ENCODE results near the gene CLEC5A. TPM values are rescaled to one million over a fixed set of nuclear protein-coding genes. Genes with fewer than 3 reads are reported as not detected.
"Not testable (repeated sequence)": the region's sequence is repeated elsewhere in the genome, so short reads cannot be mapped to it uniquely, and the experiment has no call there.

Gene CLEC5A
- total RNA-seq, 1 experiment from 2014 or later: not detected

GRCh38 chr7:141991140-141991539, 44.4 kb upstream of the CLEC5A start:
- BruUV-seq (replicated peaks): no TSS peak
- TF ChIP-seq CTCF (IDR thresholded peaks at IDR 0.05; ENCODE audit: unreplicated experiment): no peak

DNA sequence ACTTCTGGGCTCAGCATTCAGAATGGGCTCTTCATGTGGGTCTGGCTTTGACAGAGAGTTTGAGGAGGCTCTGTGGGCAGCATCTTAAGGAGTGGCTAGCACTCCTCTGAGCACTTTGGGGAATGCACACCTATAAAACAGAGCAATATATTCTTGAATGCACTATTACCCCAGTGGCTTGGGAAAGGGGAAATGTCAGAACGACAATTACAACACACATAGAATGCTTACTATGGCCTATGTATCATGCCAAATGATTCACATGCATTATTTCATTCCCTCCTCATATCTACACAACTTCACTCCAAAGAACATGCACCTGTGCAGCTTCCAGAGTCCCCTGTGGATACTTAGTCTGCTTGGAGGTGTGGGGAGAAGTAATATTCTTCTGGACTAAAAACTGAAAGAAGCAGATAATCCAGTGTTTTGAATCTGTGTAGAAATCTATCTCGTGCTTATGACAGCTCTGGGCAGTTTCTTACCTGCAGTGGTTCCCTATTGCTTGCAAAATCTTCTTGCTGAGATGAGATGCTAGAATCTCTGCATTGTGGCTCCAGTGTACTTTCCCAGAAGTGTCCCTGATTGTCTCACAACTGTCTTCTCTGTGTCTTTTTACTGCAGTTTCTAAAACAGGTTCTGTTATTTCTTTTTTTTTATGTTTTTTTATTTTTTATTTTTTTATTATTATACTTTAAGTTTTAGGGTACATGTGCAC, 43.4 kb upstream of the CLEC5A start:
- DNase-seq: no peak
- no TSS peak for BruUV-seq (replicated peaks)
- Mint-ChIP-seq H3K4me3 (ENCODE audit: low read depth, unreplicated experiment) (no peak overlapping the region), H3K27me3 (ENCODE audit: unreplicated experiment) (no peaks in the 10 kb centered on the region), H3K36me3 (ENCODE audit: insufficient read depth, unreplicated experiment) (peaks cover 5% of the 10 kb centered on the region), H3K9me3 (ENCODE audit: low read depth, unreplicated experiment) (no peaks in the 10 kb centered on the region), H3K27ac (ENCODE audit: unreplicated experiment) (no peak overlapping the region), H3K4me1 (ENCODE audit: low read depth, unreplicated experiment) (no peaks in the 10 kb centered on the region)
- CTCF ChIA-PET: no interaction called here
- TF ChIP-seq CTCF (IDR thresholded peaks at IDR 0.05; ENCODE audit: unreplicated experiment): no peak
- intact Hi-C loops (cut with micrococcal nuclease; ENCODE audit: unreplicated experiment): no loop called here

More at GRCh38 chr7:141991140-141991539, 44.4 kb upstream of the CLEC5A start:
- no peaks in the 10 kb centered on the region for H3K27me3 Mint-ChIP-seq (ENCODE audit: unreplicated experiment)
- DNase-seq: no peak
- H3K36me3 Mint-ChIP-seq (ENCODE audit: insufficient read depth, unreplicated experiment): no peaks in the 10 kb centered on the region
- intact Hi-C loops (cut with micrococcal nuclease; ENCODE audit: unreplicated experiment): no loop called here
- H3K4me3 Mint-ChIP-seq (ENCODE audit: low read depth, unreplicated experiment): no peak overlapping the region
- no peaks in the 10 kb centered on the region for H3K9me3 Mint-ChIP-seq (ENCODE audit: low read depth, unreplicated experiment)
- no peak overlapping the region for H3K27ac Mint-ChIP-seq (ENCODE audit: unreplicated experiment)
- H3K4me1 Mint-ChIP-seq (ENCODE audit: low read depth, unreplicated experiment): no peaks in the 10 kb centered on the region
- CTCF ChIA-PET: interaction anchor here (0.6 kb wide), 1 partner anchor 40 kb away, joined by 3 read pairs; no protein-coding TSS in a partner anchor

GRCh38 chr7:141987803-141988202, 41.0 kb upstream of the CLEC5A start:
- H3K4me3 Mint-ChIP-seq (ENCODE audit: low read depth, unreplicated experiment); H3K36me3 Mint-ChIP-seq (ENCODE audit: insufficient read depth, unreplicated experiment); H3K27ac Mint-ChIP-seq (ENCODE audit: unreplicated experiment); CTCF ChIA-PET; intact Hi-C loops (cut with micrococcal nuclease; ENCODE audit: unreplicated experiment); DNase-seq; H3K27me3 Mint-ChIP-seq (ENCODE audit: unreplicated experiment); H3K4me1 Mint-ChIP-seq (ENCODE audit: low read depth, unreplicated experiment); BruUV-seq (replicated peaks); H3K9me3 Mint-ChIP-seq (ENCODE audit: low read depth, unreplicated experiment): not testable (repeated sequence)

- no peaks in the 10 kb centered on the region for H3K9me3 Mint-ChIP-seq (ENCODE audit: low read depth, unreplicated experiment)
Measured at GRCh38 chr7:141986923-141987322, 40.1 kb upstream of the CLEC5A start.

DNA sequence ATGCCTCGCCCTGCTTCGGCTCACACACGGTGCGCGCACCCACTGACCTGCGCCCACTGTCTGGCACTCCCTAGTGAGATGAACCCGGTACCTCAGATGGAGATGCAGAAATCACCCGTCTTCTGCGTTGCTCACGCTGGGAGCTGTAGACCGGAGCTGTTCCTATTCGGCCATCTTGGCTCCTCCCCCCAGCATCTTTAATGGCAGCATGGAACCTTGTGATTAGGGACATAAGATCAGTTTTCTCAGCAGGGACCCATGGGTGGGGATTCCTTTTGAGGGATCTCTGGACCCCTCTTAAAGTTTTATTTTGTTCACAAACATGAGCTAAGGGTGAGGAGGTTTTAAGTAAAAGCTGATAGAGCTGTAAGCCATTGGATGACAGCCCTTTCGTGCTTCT, 39.2 kb upstream of the CLEC5A start:
- BruUV-seq (replicated peaks); DNase-seq; H3K9me3 Mint-ChIP-seq (ENCODE audit: low read depth, unreplicated experiment); H3K27ac Mint-ChIP-seq (ENCODE audit: unreplicated experiment); CTCF ChIA-PET; H3K36me3 Mint-ChIP-seq (ENCODE audit: insufficient read depth, unreplicated experiment); H3K4me1 Mint-ChIP-seq (ENCODE audit: low read depth, unreplicated experiment); intact Hi-C loops (cut with micrococcal nuclease; ENCODE audit: unreplicated experiment); H3K27me3 Mint-ChIP-seq (ENCODE audit: unreplicated experiment): not testable (repeated sequence)
- H3K4me3 Mint-ChIP-seq (ENCODE audit: low read depth, unreplicated experiment): peak overlapping the region; percentile 58

More at GRCh38 chr7:141986923-141987322, 40.1 kb upstream of the CLEC5A start:
- TF ChIP-seq CTCF (IDR thresholded peaks at IDR 0.05; ENCODE audit: unreplicated experiment): no peak
- BruUV-seq (replicated peaks): no TSS peak
- H3K4me1 Mint-ChIP-seq (ENCODE audit: low read depth, unreplicated experiment): no peaks in the 10 kb centered on the region
- no peak overlapping the region for H3K4me3 Mint-ChIP-seq (ENCODE audit: low read depth, unreplicated experiment)
- intact Hi-C loops (cut with micrococcal nuclease; ENCODE audit: unreplicated experiment): no loop called here
- no peak overlapping the region for H3K27ac Mint-ChIP-seq (ENCODE audit: unreplicated experiment)
- H3K36me3 Mint-ChIP-seq (ENCODE audit: insufficient read depth, unreplicated experiment): peaks cover 5% of the 10 kb centered on the region
- H3K27me3 Mint-ChIP-seq (ENCODE audit: unreplicated experiment): no peaks in the 10 kb centered on the region
- no peak for DNase-seq
- CTCF ChIA-PET: no interaction called here
